Measurements from ENCODE around the gene ZNF620. TPM values are rescaled to one million over a fixed set of nuclear protein-coding genes. Genes with fewer than 3 reads are reported as not detected.

ZNF620 gene
- total RNA-seq, 1 experiment from 2014 or later: 27.1 TPM

DNA sequence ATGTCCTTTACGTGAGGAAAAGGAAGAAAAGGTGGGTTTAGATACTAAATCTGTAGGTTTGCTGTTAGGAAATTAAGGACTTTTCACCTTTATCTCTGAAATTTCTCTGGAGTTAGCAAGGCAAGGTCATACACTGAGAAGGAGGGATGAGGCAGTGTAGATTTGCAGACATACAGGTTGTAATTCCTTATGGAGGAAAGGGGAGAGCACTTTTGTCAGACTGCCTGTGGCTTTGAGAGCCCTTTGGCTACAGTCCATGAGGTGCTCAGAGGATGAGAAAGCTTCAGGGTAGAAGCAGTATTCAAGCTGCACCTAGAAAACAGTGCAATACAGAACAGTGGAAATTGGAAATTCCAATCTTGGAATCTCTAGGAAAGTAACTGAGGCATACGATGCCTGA is 40.4 kb upstream of the ZNF620 start:
- no peak overlapping the region for H2BK20ac ChIP-seq (ENCODE audit: low read depth, low read length, poor library complexity, severe bottlenecking)
- H3K4me2 ChIP-seq (ENCODE audit: insufficient read depth, insufficient read length, low read length): no peak overlapping the region
- Mint-ChIP-seq H3K27ac (peak overlapping the region; percentile 0 to 72 (median 15); a peak in 6 of 7 replicates), H3K9me3 (no peaks in the 10 kb centered on the region), H3K4me3 (no peak overlapping the region), H3K4me1 (peaks cover 8 to 9% of the 10 kb centered on the region in 2 experiments), H3K27me3 (ENCODE audit: low read depth) (no peaks in the 10 kb centered on the region), H3K36me3 (ENCODE audit: insufficient read depth in 1 of 3, low read depth in 3 of 3) (peaks cover 24 to 54% (median 43%) of the 10 kb centered on the region in 3 experiments; a peak in 6 of 7 replicates)
- H2AFZ ChIP-seq (ENCODE audit: low read length): no peak overlapping the region
- no peak overlapping the region for H3K4ac ChIP-seq (ENCODE audit: low read depth, low read length)
- no peaks in the 10 kb centered on the region for H3K23me2 ChIP-seq (ENCODE audit: insufficient read length, low read depth, low read length, poor library complexity, severe bottlenecking)
- no peak overlapping the region for H2BK5ac ChIP-seq (ENCODE audit: insufficient read length, low read length)
- H3K9me3 ChIP-seq (ENCODE audit: control insufficient read depth, low read depth, low read length): no peaks in the 10 kb centered on the region
- H4K91ac ChIP-seq (ENCODE audit: insufficient read length, low read depth, low read length): no peak overlapping the region
- no peaks in the 10 kb centered on the region for H3K79me1 ChIP-seq (ENCODE audit: insufficient read depth, low read depth, low read length, poor library complexity, severe bottlenecking)
- H3K14ac ChIP-seq (ENCODE audit: insufficient read depth, low read length): no peak overlapping the region
- H3K56ac ChIP-seq (ENCODE audit: insufficient read length, low read depth, low read length): no peak overlapping the region
- no peak overlapping the region for H3K27ac ChIP-seq (ENCODE audit: insufficient read length, low read depth, low read length)
- no peak overlapping the region for H4K5ac ChIP-seq (ENCODE audit: insufficient read length, low read depth, low read length)
- no peak overlapping the region for H2BK120ac ChIP-seq (ENCODE audit: low read depth, low read length, poor library complexity, severe bottlenecking)
- no peaks in the 10 kb centered on the region for H3K27me3 ChIP-seq (ENCODE audit: insufficient read depth, low read length)
- DNase-seq: no peak
- WGBS (ENCODE audit: extremely low coverage, insufficient read length, low lambda C conversion rate): no CpG with 5 or more reads among the region's 2 CpGs
- no peak overlapping the region for H2AK5ac ChIP-seq (ENCODE audit: insufficient read length, low read length)
- no peak overlapping the region for H3K9ac ChIP-seq (ENCODE audit: extremely low read depth, insufficient read length, low read length)
- no peak overlapping the region for H2BK15ac ChIP-seq (ENCODE audit: low read depth, low read length)
- no peaks in the 10 kb centered on the region for H3K79me2 ChIP-seq (ENCODE audit: insufficient read depth, low read length)
- H4K20me1 ChIP-seq (ENCODE audit: control insufficient read depth, insufficient read depth, insufficient read length): peaks cover 2% of the 10 kb centered on the region
- no peaks in the 10 kb centered on the region for H3K4me1 ChIP-seq (ENCODE audit: insufficient read depth, low read length)
- H3K18ac ChIP-seq (ENCODE audit: insufficient read length, low read depth, low read length): no peak overlapping the region
- TF ChIP-seq, protein P1, sequence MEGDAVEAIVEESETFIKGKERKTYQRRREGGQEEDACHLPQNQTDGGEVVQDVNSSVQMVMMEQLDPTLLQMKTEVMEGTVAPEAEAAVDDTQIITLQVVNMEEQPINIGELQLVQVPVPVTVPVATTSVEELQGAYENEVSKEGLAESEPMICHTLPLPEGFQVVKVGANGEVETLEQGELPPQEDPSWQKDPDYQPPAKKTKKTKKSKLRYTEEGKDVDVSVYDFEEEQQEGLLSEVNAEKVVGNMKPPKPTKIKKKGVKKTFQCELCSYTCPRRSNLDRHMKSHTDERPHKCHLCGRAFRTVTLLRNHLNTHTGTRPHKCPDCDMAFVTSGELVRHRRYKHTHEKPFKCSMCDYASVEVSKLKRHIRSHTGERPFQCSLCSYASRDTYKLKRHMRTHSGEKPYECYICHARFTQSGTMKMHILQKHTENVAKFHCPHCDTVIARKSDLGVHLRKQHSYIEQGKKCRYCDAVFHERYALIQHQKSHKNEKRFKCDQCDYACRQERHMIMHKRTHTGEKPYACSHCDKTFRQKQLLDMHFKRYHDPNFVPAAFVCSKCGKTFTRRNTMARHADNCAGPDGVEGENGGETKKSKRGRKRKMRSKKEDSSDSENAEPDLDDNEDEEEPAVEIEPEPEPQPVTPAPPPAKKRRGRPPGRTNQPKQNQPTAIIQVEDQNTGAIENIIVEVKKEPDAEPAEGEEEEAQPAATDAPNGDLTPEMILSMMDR (conservative IDR thresholded peaks at IDR 0.05): no peak
- no peak overlapping the region for H3K23ac ChIP-seq (ENCODE audit: insufficient read length, low read depth, low read length)
- no peak overlapping the region for H3T11ph ChIP-seq (ENCODE audit: low read length)
- H4K8ac ChIP-seq (replicated peaks; ENCODE audit: insufficient read length, low read depth, low read length): no peak overlapping the region
- H2BK12ac ChIP-seq (ENCODE audit: insufficient read length, low read depth, low read length): no peak overlapping the region

Data from H9 (cell line).